ENCODE data around the gene SLC6A18. TPM values are rescaled to one million over a fixed set of nuclear protein-coding genes. Genes with fewer than 3 reads are reported as not detected.
"Not testable (repeated sequence)": the region's sequence is repeated elsewhere in the genome, so short reads cannot be mapped to it uniquely, and the experiment has no call there.

Gene SLC6A18
- total RNA-seq, 4 donors from 2014 or later = not detected

GRCh38 chr5:1268666-1269065, 43.5 kb downstream of the SLC6A18 start:
- ATAC-seq (ENCODE audit: low FRiP score) (no peak), DNase-seq (ENCODE audit: low spot score) (no peak)
- no peak for TF ChIP-seq CTCF (IDR thresholded peaks at IDR 0.05)

DNA sequence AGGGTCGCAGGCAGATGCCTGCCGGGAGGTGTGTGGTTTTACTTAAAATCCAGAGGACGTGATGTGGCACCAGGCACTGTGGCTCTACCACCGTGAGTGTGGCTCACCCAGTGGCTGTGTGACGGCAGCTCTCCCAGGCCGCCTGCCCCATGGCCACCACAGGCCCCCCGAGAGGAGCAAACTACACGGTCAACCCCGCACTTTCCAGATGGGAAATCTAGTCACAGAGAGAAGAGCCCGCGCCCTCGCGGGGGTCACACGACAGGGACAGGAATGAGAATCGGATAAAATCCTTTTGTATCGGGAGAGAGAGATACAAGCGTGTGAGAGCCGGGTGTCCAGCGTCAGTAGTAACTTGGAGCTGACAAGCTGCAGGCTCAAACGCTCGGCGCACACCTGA, 45.2 kb downstream of the SLC6A18 start:
- no peak for ATAC-seq (ENCODE audit: low FRiP score)
- no peak for DNase-seq (ENCODE audit: low spot score)
- TF ChIP-seq CTCF (IDR thresholded peaks at IDR 0.05) = no peak

- TF ChIP-seq CTCF (IDR thresholded peaks at IDR 0.05) = no peak
- DNase-seq (ENCODE audit: low spot score) = no peak
- no peak for ATAC-seq (ENCODE audit: low FRiP score)
Measured at GRCh38 chr5:1270933-1271914, 46.0 kb downstream of the SLC6A18 start.

GRCh38 chr5:1272201-1272600, 47.0 kb downstream of the SLC6A18 start:
- DNase-seq (ENCODE audit: low spot score) (no peak), ATAC-seq (ENCODE audit: low FRiP score) (no peak)
- no peak for TF ChIP-seq CTCF (IDR thresholded peaks at IDR 0.05)

DNA sequence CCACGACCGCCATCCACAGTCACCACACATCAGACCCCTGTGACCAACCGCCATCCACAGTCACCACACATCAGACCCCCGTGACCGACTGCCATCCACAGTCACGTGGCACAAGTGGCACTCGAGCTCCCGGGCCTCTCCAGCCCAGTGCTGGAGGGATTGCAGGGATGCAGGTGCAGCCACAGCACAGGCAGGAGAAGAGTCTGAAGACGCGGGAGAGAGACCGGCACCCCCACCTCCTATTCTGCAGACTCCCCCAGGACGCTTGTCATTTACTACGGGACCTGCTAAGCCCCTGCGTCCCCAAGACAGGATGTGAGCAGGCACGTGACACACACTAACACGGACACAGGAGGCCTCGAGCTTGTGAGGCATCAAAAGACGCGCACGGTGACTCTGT, 48.6 kb downstream of the SLC6A18 start:
- DNase-seq (ENCODE audit: low spot score) = no peak
- no peak for TF ChIP-seq CTCF (IDR thresholded peaks at IDR 0.05)
- ATAC-seq (ENCODE audit: low FRiP score) = no peak

DNA sequence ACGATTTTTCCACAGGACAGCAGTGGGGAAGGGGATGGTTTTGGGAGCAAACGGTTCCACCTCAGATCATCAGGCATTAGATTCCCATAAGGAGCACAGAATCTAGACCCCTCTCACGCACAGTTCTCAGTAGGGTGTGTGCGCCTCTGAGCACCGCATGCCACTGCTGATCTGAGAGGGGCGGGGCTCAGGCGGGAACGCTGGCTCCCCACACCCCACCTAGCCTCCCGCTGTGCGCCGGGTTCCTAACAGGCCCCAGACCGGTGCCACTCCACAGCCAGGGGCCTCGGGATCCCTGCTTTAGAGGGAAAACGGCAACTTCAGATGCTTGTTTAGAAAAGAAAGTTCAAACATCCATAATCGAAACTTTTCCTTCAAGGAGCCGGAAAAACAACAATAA, 49.3 kb downstream of the SLC6A18 start:
- no peak for DNase-seq (ENCODE audit: low spot score)
- no peak for ATAC-seq (ENCODE audit: low FRiP score)
- no peak for TF ChIP-seq CTCF (IDR thresholded peaks at IDR 0.05)

DNA sequence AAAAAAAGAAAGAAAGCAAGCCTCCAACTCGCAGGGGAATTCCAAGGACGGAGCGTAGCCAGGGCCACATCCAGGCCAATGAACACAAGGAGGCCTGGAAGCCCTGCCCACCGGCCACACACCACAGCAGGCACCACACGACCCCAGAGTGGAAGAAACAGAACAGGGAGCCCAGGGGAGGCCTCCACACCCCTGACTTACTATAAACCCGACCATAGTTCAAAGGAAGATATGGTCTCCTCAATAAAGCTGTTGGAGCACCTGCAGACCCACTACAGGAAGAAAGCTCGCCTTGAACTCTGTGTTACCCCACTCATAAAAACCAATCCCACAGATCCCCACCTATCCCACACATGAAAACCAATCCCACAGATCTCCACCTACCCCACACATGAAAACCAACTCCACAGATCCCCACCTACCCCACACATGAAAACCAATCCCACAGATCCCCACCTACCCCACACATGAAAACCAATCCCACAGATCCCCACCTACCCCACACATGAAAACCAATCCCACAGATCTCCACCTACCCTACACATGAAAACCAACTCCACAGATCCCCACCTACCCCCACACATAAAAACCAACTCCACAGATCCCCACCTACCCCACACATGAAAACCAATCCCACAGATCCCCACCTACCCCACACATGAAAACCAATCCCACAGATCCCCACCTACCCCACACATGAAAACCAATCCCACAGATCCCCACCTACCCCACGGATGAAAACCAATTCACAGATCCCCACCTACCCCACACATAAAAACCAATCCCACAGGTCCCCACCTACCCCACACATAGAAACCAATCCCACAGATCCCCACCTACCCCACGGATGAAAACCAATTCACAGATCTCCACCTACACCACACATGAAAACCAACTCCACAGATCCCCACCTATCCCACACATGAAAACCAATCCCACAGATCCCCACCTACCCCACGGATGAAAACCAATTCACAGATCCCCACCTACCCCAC, 50.5 kb downstream of the SLC6A18 start:
- not testable (repeated sequence) for DNase-seq (ENCODE audit: low spot score); ATAC-seq (ENCODE audit: low FRiP score)
